Measurements from ENCODE around the gene TBCK. TPM values are rescaled to one million over a fixed set of nuclear protein-coding genes. Genes with fewer than 3 reads are reported as not detected.

Gene TBCK
- total RNA-seq (2012; rRNA removed): 23.2 and 33.0 TPM in 2 replicates

- H3K4me1 ChIP-seq (ENCODE audit: control insufficient read depth, insufficient read depth, low read length): peaks cover 41% of the 10 kb centered on the region
- H3K9ac ChIP-seq (ENCODE audit: low read depth, low read length): peak within 1 kb of the TSS; percentile 96
- peak within 1 kb of the TSS; percentile 95 for H3K4me3 ChIP-seq (ENCODE audit: low read length)
- H3K27me3 ChIP-seq (ENCODE audit: control insufficient read depth, insufficient read depth, low read length): no peaks in the 10 kb centered on the region
- no peaks in the 10 kb centered on the region for H3K9me3 ChIP-seq (replicated peaks; ENCODE audit: low read length)
- no peaks in the 10 kb centered on the region for H3K36me3 ChIP-seq (ENCODE audit: insufficient read depth, low read length)
- H3K4me2 ChIP-seq (ENCODE audit: low read length): peak within 1 kb of the TSS; percentile 85
Measured at GRCh38 chr4:106315968-106316772, at the start of gene TBCK, which contains the start of gene AIMP1. TSS of gene TBCK (minus strand) at chr4:106316209. CDS start at chr4:106308960, 7,249 bp downstream. TSS of gene AIMP1 (plus strand) at chr4:106316550. CDS start at chr4:106325010, 8,460 bp downstream.

- no peak overlapping the region for H3K4me3 ChIP-seq (ENCODE audit: low read length)
- peaks cover 19% of the 10 kb centered on the region for H3K4me1 ChIP-seq (ENCODE audit: control insufficient read depth, insufficient read depth, low read length)
- peak overlapping the region; percentile 32 for H3K4me2 ChIP-seq (ENCODE audit: low read length)
- no peaks in the 10 kb centered on the region for H3K36me3 ChIP-seq (ENCODE audit: insufficient read depth, low read length)
- H3K9ac ChIP-seq (ENCODE audit: low read depth, low read length): no peak overlapping the region
- no peaks in the 10 kb centered on the region for H3K27me3 ChIP-seq (ENCODE audit: control insufficient read depth, insufficient read depth, low read length)
- H3K9me3 ChIP-seq (replicated peaks; ENCODE audit: low read length): no peaks in the 10 kb centered on the region
Measured at GRCh38 chr4:106365613-106366012, 49.6 kb upstream of the TBCK start.

- Histone ChIP-seq H3K4me3 (ENCODE audit: low read length) (no peak overlapping the region), H3K4me1 (ENCODE audit: control insufficient read depth, insufficient read depth, low read length) (peaks cover 20% of the 10 kb centered on the region), H3K36me3 (ENCODE audit: insufficient read depth, low read length) (no peaks in the 10 kb centered on the region), H3K9ac (ENCODE audit: low read depth, low read length) (no peak overlapping the region), H3K9me3 (replicated peaks; ENCODE audit: low read length) (no peaks in the 10 kb centered on the region), H3K4me2 (ENCODE audit: low read length) (no peak overlapping the region), H3K27me3 (ENCODE audit: control insufficient read depth, insufficient read depth, low read length) (no peaks in the 10 kb centered on the region)
Measured at GRCh38 chr4:106364282-106364681, 48.3 kb upstream of the TBCK start.

- Histone ChIP-seq H3K36me3 (ENCODE audit: insufficient read depth, low read length) (no peaks in the 10 kb centered on the region), H3K4me2 (ENCODE audit: low read length) (no peak overlapping the region), H3K4me1 (ENCODE audit: control insufficient read depth, insufficient read depth, low read length) (peaks cover 26% of the 10 kb centered on the region), H3K27me3 (ENCODE audit: control insufficient read depth, insufficient read depth, low read length) (no peaks in the 10 kb centered on the region), H3K4me3 (ENCODE audit: low read length) (no peak overlapping the region), H3K9me3 (replicated peaks; ENCODE audit: low read length) (no peaks in the 10 kb centered on the region), H3K9ac (ENCODE audit: low read depth, low read length) (no peak overlapping the region)
Measured at GRCh38 chr4:106362086-106362825, 46.2 kb upstream of the TBCK start.

- Histone ChIP-seq H3K4me2 (ENCODE audit: low read length) (no peak overlapping the region), H3K36me3 (ENCODE audit: insufficient read depth, low read length) (no peaks in the 10 kb centered on the region), H3K9me3 (replicated peaks; ENCODE audit: low read length) (no peaks in the 10 kb centered on the region), H3K4me3 (ENCODE audit: low read length) (no peak overlapping the region), H3K9ac (ENCODE audit: low read depth, low read length) (peak overlapping the region; percentile 33), H3K27me3 (ENCODE audit: control insufficient read depth, insufficient read depth, low read length) (no peaks in the 10 kb centered on the region), H3K4me1 (ENCODE audit: control insufficient read depth, insufficient read depth, low read length) (peaks cover 13% of the 10 kb centered on the region)
Measured at GRCh38 chr4:106358899-106359298, 42.9 kb upstream of the TBCK start.

GRCh38 chr4:106355193-106355592, 39.2 kb upstream of the TBCK start:
- Histone ChIP-seq H3K4me2 (ENCODE audit: low read length) (no peak overlapping the region), H3K36me3 (ENCODE audit: insufficient read depth, low read length) (no peaks in the 10 kb centered on the region), H3K9me3 (replicated peaks; ENCODE audit: low read length) (no peaks in the 10 kb centered on the region), H3K27me3 (ENCODE audit: control insufficient read depth, insufficient read depth, low read length) (no peaks in the 10 kb centered on the region), H3K9ac (ENCODE audit: low read depth, low read length) (no peak overlapping the region), H3K4me1 (ENCODE audit: control insufficient read depth, insufficient read depth, low read length) (peaks cover 16% of the 10 kb centered on the region), H3K4me3 (ENCODE audit: low read length) (no peak overlapping the region)

GRCh38 chr4:106353786-106354185, 37.8 kb upstream of the TBCK start:
- Histone ChIP-seq H3K4me1 (ENCODE audit: control insufficient read depth, insufficient read depth, low read length) (peaks cover 9% of the 10 kb centered on the region), H3K9ac (ENCODE audit: low read depth, low read length) (no peak overlapping the region), H3K27me3 (ENCODE audit: control insufficient read depth, insufficient read depth, low read length) (no peaks in the 10 kb centered on the region), H3K4me3 (ENCODE audit: low read length) (no peak overlapping the region), H3K9me3 (replicated peaks; ENCODE audit: low read length) (no peaks in the 10 kb centered on the region), H3K36me3 (ENCODE audit: insufficient read depth, low read length) (peaks cover 2% of the 10 kb centered on the region), H3K4me2 (ENCODE audit: low read length) (no peak overlapping the region)

- H3K27me3 ChIP-seq (ENCODE audit: control insufficient read depth, insufficient read depth, low read length): no peaks in the 10 kb centered on the region
- H3K9ac ChIP-seq (ENCODE audit: low read depth, low read length): no peak overlapping the region
- peaks cover 4% of the 10 kb centered on the region for H3K4me1 ChIP-seq (ENCODE audit: control insufficient read depth, insufficient read depth, low read length)
- peaks cover 16% of the 10 kb centered on the region for H3K36me3 ChIP-seq (ENCODE audit: insufficient read depth, low read length)
- H3K4me2 ChIP-seq (ENCODE audit: low read length): no peak overlapping the region
- H3K9me3 ChIP-seq (replicated peaks; ENCODE audit: low read length): no peaks in the 10 kb centered on the region
- no peak overlapping the region for H3K4me3 ChIP-seq (ENCODE audit: low read length)
Measured at GRCh38 chr4:106351016-106351415, 35.0 kb upstream of the TBCK start.

- Histone ChIP-seq H3K4me2 (ENCODE audit: low read length) (no peak overlapping the region), H3K36me3 (ENCODE audit: insufficient read depth, low read length) (peaks cover 16% of the 10 kb centered on the region), H3K9ac (ENCODE audit: low read depth, low read length) (no peak overlapping the region), H3K4me3 (ENCODE audit: low read length) (no peak overlapping the region), H3K27me3 (ENCODE audit: control insufficient read depth, insufficient read depth, low read length) (no peaks in the 10 kb centered on the region), H3K9me3 (replicated peaks; ENCODE audit: low read length) (no peaks in the 10 kb centered on the region), H3K4me1 (ENCODE audit: control insufficient read depth, insufficient read depth, low read length) (peaks cover 7% of the 10 kb centered on the region)
Measured at GRCh38 chr4:106347167-106347566, 31.2 kb upstream of the TBCK start.

GRCh38 chr4:106344647-106344970, 28.6 kb upstream of the TBCK start:
- no peaks in the 10 kb centered on the region for H3K27me3 ChIP-seq (ENCODE audit: control insufficient read depth, insufficient read depth, low read length)
- H3K36me3 ChIP-seq (ENCODE audit: insufficient read depth, low read length): peaks cover 22% of the 10 kb centered on the region
- no peak overlapping the region for H3K4me2 ChIP-seq (ENCODE audit: low read length)
- no peak overlapping the region for H3K4me3 ChIP-seq (ENCODE audit: low read length)
- peaks cover 3% of the 10 kb centered on the region for H3K9me3 ChIP-seq (replicated peaks; ENCODE audit: low read length)
- peaks cover 7% of the 10 kb centered on the region for H3K4me1 ChIP-seq (ENCODE audit: control insufficient read depth, insufficient read depth, low read length)
- H3K9ac ChIP-seq (ENCODE audit: low read depth, low read length): no peak overlapping the region

GRCh38 chr4:106343865-106344646, 28.0 kb upstream of the TBCK start:
- H3K36me3 ChIP-seq (ENCODE audit: insufficient read depth, low read length): peaks cover 28% of the 10 kb centered on the region
- H3K4me2 ChIP-seq (ENCODE audit: low read length): no peak overlapping the region
- peaks cover 3% of the 10 kb centered on the region for H3K9me3 ChIP-seq (replicated peaks; ENCODE audit: low read length)
- peaks cover 7% of the 10 kb centered on the region for H3K4me1 ChIP-seq (ENCODE audit: control insufficient read depth, insufficient read depth, low read length)
- no peak overlapping the region for H3K4me3 ChIP-seq (ENCODE audit: low read length)
- no peaks in the 10 kb centered on the region for H3K27me3 ChIP-seq (ENCODE audit: control insufficient read depth, insufficient read depth, low read length)
- H3K9ac ChIP-seq (ENCODE audit: low read depth, low read length): no peak overlapping the region
